Activated CD4-positive, alpha-beta memory T cell treated with anti-CD3 and anti-CD28 coated beads, Interleukin-2, amount 10 ng/mL, durations not matched to agents 7 days and 5 days (primary cell): Measurements from ENCODE around the gene ALDH1A1. TPM values are rescaled to one million over a fixed set of nuclear protein-coding genes. Genes with fewer than 3 reads are reported as not detected.

Experiments
- CTCF ChIA-PET: fragments of 350-600 bp; sonication (Branson Sonifier 250); formaldehyde crosslinking; loops from one replicate; lab custom pipeline; 2021; ENCODE audit warnings: antibody characterized with exemption, inconsistent platforms; lab: Charles Lee
- POLR2A ChIA-PET: fragments of 350-600 bp; sonication (Branson Sonifier 250); formaldehyde crosslinking; loops from one replicate; lab custom pipeline; 2021; ENCODE audit warnings: antibody characterized with exemption; lab: Charles Lee
- DNase-seq: peaks from one replicate; pipeline ENCODE4 v3.0.0-alpha.2; 2020
- H3K27ac Mint-ChIP-seq: one replicate; pipeline ENCODE4 v1.8.0; 2021; ENCODE audit warnings: mild to moderate bottlenecking, mixed read lengths
- H3K27me3 Mint-ChIP-seq: one replicate; pipeline ENCODE4 v1.8.0; 2021; ENCODE audit warnings: mixed read lengths
- H3K36me3 Mint-ChIP-seq: one replicate; pipeline ENCODE4 v1.8.0; 2021; ENCODE audit warnings: low read depth, mixed read lengths
- H3K4me1 Mint-ChIP-seq: one replicate; pipeline ENCODE4 v1.8.0; 2021; ENCODE audit warnings: mixed read lengths
- H3K4me3 Mint-ChIP-seq: one replicate; pipeline ENCODE4 v1.8.0; 2021; ENCODE audit warnings: mild to moderate bottlenecking, mixed read lengths
- H3K9me3 Mint-ChIP-seq: one replicate; pipeline ENCODE4 v1.8.0; 2021; ENCODE audit warnings: mixed read lengths
- total RNA-seq, 2 experiments: library from RNA; stranded (reverse); gene quantifications; one replicate each; pipeline ENCODE4 v1.2.3, GENCODE V29; 2021

ALDH1A1 gene
- total RNA-seq, 2 experiments from 2014 or later, result not detected

DNA sequence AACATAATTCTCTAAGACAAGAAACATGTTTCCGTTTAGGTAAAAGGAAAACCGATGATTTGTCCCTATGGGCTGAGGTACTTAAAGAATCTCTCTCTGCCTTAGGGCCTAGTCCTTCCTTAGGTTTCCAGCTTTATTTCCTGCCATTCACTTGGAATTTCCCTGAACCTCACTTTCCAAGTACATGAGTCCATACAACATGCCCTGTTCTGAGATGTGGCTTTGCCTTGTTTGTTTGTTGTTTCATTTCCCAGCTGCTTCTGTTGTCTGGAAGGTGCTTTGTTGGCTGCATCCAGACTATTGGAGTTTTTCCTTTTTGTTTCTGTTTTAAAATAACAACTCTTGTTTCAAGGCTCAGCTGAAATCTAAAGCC, 95.2 kb downstream of the ALDH1A1 start:
- DNase-seq, result no peak
- Mint-ChIP-seq H3K36me3 (no peaks in the 10 kb centered on the region), H3K27ac (no peak overlapping the region), H3K4me1 (no peaks in the 10 kb centered on the region), H3K4me3 (no peak overlapping the region), H3K9me3 (no peaks in the 10 kb centered on the region), H3K27me3 (no peaks in the 10 kb centered on the region)
- POLR2A ChIA-PET, result no interaction called here
- CTCF ChIA-PET, result interaction anchor here (0.7 to 2.8 kb wide), 6 partner anchors 13 to 576 kb away, joined by 3 to 20 read pairs (median 3); no protein-coding TSS in a partner anchor

- DNase-seq, result no peak
- ChIA-PET CTCF (interaction anchor here (0.7 to 2.8 kb wide), 5 partner anchors 13 to 344 kb away, joined by 3 to 20 read pairs (median 3); no protein-coding TSS in a partner anchor), POLR2A (interaction anchor here (1.1 kb wide), 1 partner anchor 159 kb away, joined by 3 read pairs; no protein-coding TSS in a partner anchor)
Observed at GRCh38 chr9:72856972-72857623, 95.8 kb downstream of the ALDH1A1 start.

GRCh38 chr9:72855890-72856523, 96.8 kb downstream of the ALDH1A1 start:
- Mint-ChIP-seq H3K9me3 (no peaks in the 10 kb centered on the region), H3K4me1 (no peaks in the 10 kb centered on the region), H3K27ac (no peak overlapping the region), H3K4me3 (no peak overlapping the region), H3K36me3 (no peaks in the 10 kb centered on the region), H3K27me3 (no peaks in the 10 kb centered on the region)
- ChIA-PET CTCF (interaction anchor here (1.7 to 2.8 kb wide), 2 partner anchors 167 to 225 kb away, joined by 12 to 20 read pairs; no protein-coding TSS in a partner anchor), POLR2A (interaction anchor here (1.1 kb wide), 1 partner anchor 160 kb away, joined by 3 read pairs; no protein-coding TSS in a partner anchor)
- DNase-seq, result no peak

More at GRCh38 chr9:72856972-72857623, 95.8 kb downstream of the ALDH1A1 start:
- Mint-ChIP-seq H3K36me3 (no peaks in the 10 kb centered on the region), H3K27ac (no peak overlapping the region), H3K4me3 (no peak overlapping the region), H3K27me3 (no peaks in the 10 kb centered on the region), H3K9me3 (no peaks in the 10 kb centered on the region), H3K4me1 (no peaks in the 10 kb centered on the region)

GRCh38 chr9:72855321-72855720, 97.5 kb downstream of the ALDH1A1 start:
- no peaks in the 10 kb centered on the region for H3K9me3 Mint-ChIP-seq
- DNase-seq, result no peak
- H3K4me1 Mint-ChIP-seq, result no peaks in the 10 kb centered on the region
- ChIA-PET CTCF (interaction anchor here (2.8 kb wide), 1 partner anchor 226 kb away, joined by 20 read pairs; no protein-coding TSS in a partner anchor), POLR2A (no interaction called here)
- H3K4me3 Mint-ChIP-seq, result no peak overlapping the region
- no peaks in the 10 kb centered on the region for H3K27me3 Mint-ChIP-seq
- H3K36me3 Mint-ChIP-seq, result no peaks in the 10 kb centered on the region
- H3K27ac Mint-ChIP-seq, result no peak overlapping the region

Other genes with a start within 250 kb of the ALDH1A1 start
- gene ANXA1, start 198.8 kb upstream of the ALDH1A1 start, total RNA-seq, result 100 to 1,000 TPM; 204 TPM